PC-9 (cell line): Measurements from ENCODE around the gene MOB1A. TPM values are rescaled to one million over a fixed set of nuclear protein-coding genes. Genes with fewer than 3 reads are reported as not detected.
"Not testable (repeated sequence)": the region's sequence is repeated elsewhere in the genome, so short reads cannot be mapped to it uniquely, and the experiment has no call there.

Source experiments
- BruUV-seq: library from RNA; stranded (reverse); fragments of 400-500 nt; replicated peaks from 2 replicates; lab custom pipeline; 2021; lab: Mats Ljungman, UMichigan
- CTCF ChIA-PET: fragments of 300-600 bp; sonication (Branson Sonifier 250); formaldehyde crosslinking; loops from one replicate; lab custom pipeline; 2022; ENCODE audit warnings: antibody characterized with exemption; lab: Charles Lee
- POLR2A ChIA-PET: fragments of 300-600 bp; sonication (Branson Sonifier 250); formaldehyde crosslinking; loops from one replicate; lab custom pipeline; 2022; ENCODE audit warnings: antibody characterized with exemption; ENCODE audit not compliant: unreplicated experiment; lab: Charles Lee
- DNase-seq, 2 experiments: peaks; one replicate each; pipeline versions ENCODE4 v3.0.0 to v3.0.0-alpha.2; 2015 to 2022; ENCODE audit warnings: mixed read lengths in 1 of 2
- H2AFZ ChIP-seq: fragments of 200-600 bp; sonication (generic); 2 replicates; pipeline ENCODE4 v1.8.1; 2017; ENCODE audit warnings: antibody characterized with exemption
- H3F3A ChIP-seq: fragments of 200-600 bp; sonication (generic); 2 replicates; pipeline ENCODE4 v1.8.1; 2017; ENCODE audit warnings: antibody characterized with exemption, mild to moderate bottlenecking, low read depth; ENCODE audit not compliant: insufficient read depth
- H3K27ac ChIP-seq: fragments of 200-600 bp; sonication (generic); 2 replicates; pipeline ENCODE4 v1.6.1; 2016; ENCODE audit warnings: mixed run types
- H3K27me3 ChIP-seq: fragments of 200-600 bp; sonication (generic); 2 replicates; pipeline ENCODE4 v1.6.1; 2016; ENCODE audit warnings: low read depth, mixed run types; ENCODE audit not compliant: insufficient read depth
- H3K36me3 ChIP-seq: fragments of 200-600 bp; sonication (generic); 2 replicates; pipeline ENCODE4 v1.6.1; 2016; ENCODE audit warnings: low read depth, mixed run types
- H3K4me1 ChIP-seq: fragments of 200-600 bp; sonication (generic); replicated peaks from 2 replicates; pipeline ENCODE4 v1.6.1; 2016; ENCODE audit warnings: mixed run types; ENCODE audit not compliant: insufficient read depth
- H3K4me2 ChIP-seq: fragments of 200-600 bp; sonication (generic); 2 replicates; pipeline ENCODE4 v1.6.1; 2017; ENCODE audit warnings: mixed run types
- H3K4me3 ChIP-seq: fragments of 200-600 bp; sonication (generic); 2 replicates; pipeline ENCODE4 v1.6.1; 2016; ENCODE audit warnings: mixed run types
- H3K79me2 ChIP-seq: fragments of 200-600 bp; sonication (generic); 2 replicates; pipeline ENCODE4 v1.6.1; 2017; ENCODE audit warnings: low read depth, mixed run types
- H3K9me2 ChIP-seq: fragments of 200-600 bp; sonication (generic); 2 replicates; pipeline ENCODE4 v1.8.1; 2017; ENCODE audit warnings: mild to moderate bottlenecking; ENCODE audit not compliant: insufficient read depth
- H3K9me3 ChIP-seq: fragments of 200-600 bp; sonication (generic); 2 replicates; pipeline ENCODE4 v1.8.1; 2016; ENCODE audit warnings: low read depth; ENCODE audit not compliant: insufficient read depth
- H4K20me1 ChIP-seq: fragments of 200-600 bp; sonication (generic); 2 replicates; pipeline ENCODE4 v1.8.1; 2017; ENCODE audit not compliant: insufficient read depth
- EZH2 ChIP-seq: fragments of 200-600 bp; sonication (generic); IDR thresholded peaks from 2 replicates; pipeline ENCODE4 v1.8.0; 2017; ENCODE audit warnings: antibody characterized with exemption, low read depth
- intact Hi-C: fragments of 100-400 bp; cut with micrococcal nuclease; formaldehyde crosslinking; loops from one replicate; pipeline ENCODE4 v1.10.0; 2022; ENCODE audit not compliant: unreplicated experiment
- total RNA-seq: library from RNA; stranded (reverse); gene quantifications from 2 replicates; pipeline ENCODE4 v1.2.3, GENCODE V29; 2021
- TF ChIP-seq, protein P1 (sequence below): fragments of 200-600 bp; sonication (generic); conservative IDR thresholded peaks from 2 replicates; pipeline ENCODE4 v1.6.1; 2017; ENCODE audit warnings: mixed run types, antibody characterized with exemption, mild to moderate bottlenecking, moderate library complexity

The MOB1A gene
- total RNA-seq, 1 experiment from 2014 or later = 143 TPM

DNA sequence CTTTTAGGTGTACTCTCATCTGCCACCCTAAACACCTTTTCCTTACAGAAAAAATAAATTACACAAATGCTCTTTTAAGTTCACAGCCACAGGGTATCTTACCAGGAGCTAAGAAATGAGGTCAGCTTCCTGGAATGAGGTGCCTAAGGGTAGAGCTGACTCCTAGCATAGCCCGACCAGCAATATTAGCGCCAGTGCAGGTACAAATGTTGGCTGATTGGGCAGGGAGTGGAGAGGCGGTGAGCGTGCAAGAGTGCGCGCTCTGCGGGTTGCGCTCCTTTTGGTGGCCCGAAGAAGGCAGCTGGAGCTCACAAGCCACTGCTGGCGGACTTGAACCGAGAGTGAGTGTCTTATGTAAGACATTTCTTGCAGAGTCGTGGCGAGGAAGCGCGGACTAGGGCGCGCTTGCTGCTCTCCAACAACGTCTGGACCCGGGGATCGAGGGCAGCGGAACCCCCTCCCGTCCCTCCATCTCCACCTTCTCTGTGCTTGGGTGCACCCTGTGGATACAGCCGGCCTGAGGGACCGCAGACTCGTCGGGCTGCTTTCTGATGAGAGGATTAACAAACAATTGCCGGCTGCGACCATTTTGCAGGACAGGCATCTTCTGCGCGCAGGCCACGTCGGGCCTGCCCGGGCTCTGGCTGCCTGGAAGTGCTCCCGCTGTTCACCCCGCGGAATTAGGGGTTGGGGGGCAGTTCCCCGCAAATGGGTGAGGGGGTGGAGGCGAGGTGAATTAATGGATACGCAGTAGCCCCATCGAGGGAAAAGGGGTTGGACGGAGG is 48.3 kb downstream of the MOB1A start:
- ChIA-PET POLR2A (no interaction called here), CTCF (interaction anchor here (0.7 to 1.0 kb wide), 2 partner anchors 10 to 471 kb away, joined by 4 to 7 read pairs; no protein-coding TSS in a partner anchor)
- DNase-seq = peak; percentile 19 to 88
- no peaks in the 10 kb centered on the region; the same call in 1 of the 2 replicates for H4K20me1 ChIP-seq
- H3K4me1 ChIP-seq = no peaks in the 10 kb centered on the region
- no peaks in the 10 kb centered on the region for H3K36me3 ChIP-seq
- no peak overlapping the region for H2AFZ ChIP-seq
- no peaks in the 10 kb centered on the region for H3K9me3 ChIP-seq
- no peaks in the 10 kb centered on the region for H3K79me2 ChIP-seq
- peaks cover 8% of the 10 kb centered on the region for H3F3A ChIP-seq
- H3K27me3 ChIP-seq = no peaks in the 10 kb centered on the region
- BruUV-seq = no TSS peak
- intact Hi-C loops = no loop called here
- TF ChIP-seq EZH2 = no peak
- TF ChIP-seq, protein P1, sequence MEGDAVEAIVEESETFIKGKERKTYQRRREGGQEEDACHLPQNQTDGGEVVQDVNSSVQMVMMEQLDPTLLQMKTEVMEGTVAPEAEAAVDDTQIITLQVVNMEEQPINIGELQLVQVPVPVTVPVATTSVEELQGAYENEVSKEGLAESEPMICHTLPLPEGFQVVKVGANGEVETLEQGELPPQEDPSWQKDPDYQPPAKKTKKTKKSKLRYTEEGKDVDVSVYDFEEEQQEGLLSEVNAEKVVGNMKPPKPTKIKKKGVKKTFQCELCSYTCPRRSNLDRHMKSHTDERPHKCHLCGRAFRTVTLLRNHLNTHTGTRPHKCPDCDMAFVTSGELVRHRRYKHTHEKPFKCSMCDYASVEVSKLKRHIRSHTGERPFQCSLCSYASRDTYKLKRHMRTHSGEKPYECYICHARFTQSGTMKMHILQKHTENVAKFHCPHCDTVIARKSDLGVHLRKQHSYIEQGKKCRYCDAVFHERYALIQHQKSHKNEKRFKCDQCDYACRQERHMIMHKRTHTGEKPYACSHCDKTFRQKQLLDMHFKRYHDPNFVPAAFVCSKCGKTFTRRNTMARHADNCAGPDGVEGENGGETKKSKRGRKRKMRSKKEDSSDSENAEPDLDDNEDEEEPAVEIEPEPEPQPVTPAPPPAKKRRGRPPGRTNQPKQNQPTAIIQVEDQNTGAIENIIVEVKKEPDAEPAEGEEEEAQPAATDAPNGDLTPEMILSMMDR = no peak
- 0 out of 2 replicates have a peak overlapping the region, but pooled peaks have one; percentile 1 for H3K4me2 ChIP-seq
- H3K9me2 ChIP-seq = no peaks in the 10 kb centered on the region
- H3K27ac ChIP-seq = no peak overlapping the region
- no peak overlapping the region for H3K4me3 ChIP-seq

DNA sequence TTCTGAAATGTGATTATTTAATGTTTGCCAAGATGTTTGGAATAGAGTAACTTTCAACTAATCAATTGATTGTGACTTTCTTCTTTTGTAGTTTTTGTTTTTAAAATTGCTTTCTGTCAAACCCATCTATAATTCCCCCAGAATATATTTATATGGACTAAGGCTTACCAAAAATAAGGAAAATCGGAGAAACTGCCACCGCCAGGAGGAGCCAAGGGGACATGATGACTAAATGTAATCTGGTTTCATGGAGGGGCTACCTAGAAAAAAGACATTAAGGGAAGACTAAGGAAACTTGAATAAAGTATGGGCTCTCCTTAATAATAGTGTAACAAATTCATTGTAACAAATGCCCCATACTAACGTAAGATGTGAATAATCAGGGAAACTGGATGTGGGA is 50.5 kb downstream of the MOB1A start:
- ChIA-PET CTCF (no interaction called here), POLR2A (no interaction called here)
- Histone ChIP-seq H3K27ac (no peak overlapping the region), H3K9me3 (no peaks in the 10 kb centered on the region), H3K4me2 (no peak overlapping the region), H3F3A (peaks cover 8% of the 10 kb centered on the region), H3K4me1 (no peaks in the 10 kb centered on the region), H3K36me3 (no peaks in the 10 kb centered on the region), H4K20me1 (no peaks in the 10 kb centered on the region; the same call in 1 of the 2 replicates), H3K27me3 (no peaks in the 10 kb centered on the region), H3K79me2 (no peaks in the 10 kb centered on the region), H2AFZ (no peak overlapping the region), H3K4me3 (no peak overlapping the region), H3K9me2 (no peaks in the 10 kb centered on the region)
- intact Hi-C loops = no loop called here
- no TSS peak for BruUV-seq
- no peak for TF ChIP-seq EZH2
- TF ChIP-seq, protein P1 = no peak
- no peak for DNase-seq

DNA sequence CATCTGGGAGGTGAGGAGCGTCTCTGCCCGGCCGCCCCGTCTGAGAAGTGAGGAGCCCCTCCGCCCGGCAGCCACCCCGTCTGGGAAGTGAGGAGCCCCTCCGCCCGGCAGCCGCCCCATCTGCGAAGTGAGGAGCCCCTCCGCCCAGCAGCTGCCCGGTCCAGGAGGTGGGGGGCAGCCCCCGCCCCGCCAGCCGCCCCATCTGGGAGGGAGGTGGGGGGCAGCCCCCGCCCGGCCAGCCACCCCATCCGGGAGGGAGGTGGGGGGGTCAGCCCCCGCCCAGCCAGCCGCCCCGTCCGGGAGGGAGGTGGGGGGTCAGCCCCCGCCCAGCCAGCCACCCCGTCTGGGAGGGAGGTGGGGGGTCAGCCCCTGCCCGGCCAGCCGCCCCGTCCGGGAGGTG is 54.7 kb downstream of the MOB1A start:
- H3K9me2 ChIP-seq, BruUV-seq, DNase-seq, CTCF ChIA-PET, H4K20me1 ChIP-seq, H3K27ac ChIP-seq, H2AFZ ChIP-seq, H3K4me1 ChIP-seq, H3K4me2 ChIP-seq, H3K27me3 ChIP-seq, intact Hi-C loops, H3K79me2 ChIP-seq, H3K36me3 ChIP-seq, H3K4me3 ChIP-seq: not testable (repeated sequence)
- Histone ChIP-seq H3F3A (peaks cover 11% of the 10 kb centered on the region), H3K9me3 (peaks cover 16% of the 10 kb centered on the region)
- POLR2A ChIA-PET = interaction anchor here (0.6 kb wide), 1 partner anchor 285 kb away, joined by 6 read pairs; no protein-coding TSS in a partner anchor

- H3K79me2 ChIP-seq, H3K4me2 ChIP-seq, DNase-seq, H3K4me3 ChIP-seq, BruUV-seq, intact Hi-C loops, H4K20me1 ChIP-seq, H3K27me3 ChIP-seq, H2AFZ ChIP-seq, H3K4me1 ChIP-seq, H3K36me3 ChIP-seq, H3K9me2 ChIP-seq, H3K27ac ChIP-seq, CTCF ChIA-PET: not testable (repeated sequence)
- Histone ChIP-seq H3F3A (peaks cover 11% of the 10 kb centered on the region), H3K9me3 (peaks cover 16% of the 10 kb centered on the region)
- POLR2A ChIA-PET = interaction anchor here (0.6 kb wide), 2 partner anchors 22 to 361 kb away, joined by 8 to 14 read pairs; partner anchors contain the start of genes CCDC142 and TTC31
Measured at GRCh38 chr2:74121846-74122245, 56.8 kb downstream of the MOB1A start.
